IMR-90 (cell line): ENCODE results near the gene APH1A.

ENCODE experiments used
- BHLHE40 ChIP-seq: fragments of 150-350 bp; IDR thresholded peaks from 2 replicates; pipeline ENCODE4 v1.6.1; 2016; ENCODE audit warnings: mild to moderate bottlenecking, low read depth, low read length
- CEBPB ChIP-seq: IDR thresholded peaks from 2 replicates; pipeline ENCODE4 v1.6.1; 2012; ENCODE audit warnings: low read depth, low read length, improper control_type of control experiment
- CHD1 ChIP-seq: IDR thresholded peaks from 2 replicates; pipeline ENCODE4 v1.6.1; 2012; ENCODE audit warnings: low read depth, low read length, improper control_type of control experiment
- CTCF ChIP-seq: conservative IDR thresholded peaks from 2 replicates; pipeline ENCODE4 v1.5.1; 2012; ENCODE audit warnings: mild to moderate bottlenecking, low read depth, low read length, improper control_type of control experiment
- ELK1 ChIP-seq: fragments of 150-350 bp; IDR thresholded peaks from 2 replicates; pipeline ENCODE4 v1.6.1; 2016; ENCODE audit warnings: low read depth, mild to moderate bottlenecking, low read length, moderate library complexity, borderline replicate concordance
- MAZ ChIP-seq: IDR thresholded peaks from 2 replicates; pipeline ENCODE4 v1.6.1; 2012; ENCODE audit warnings: low read depth, mild to moderate bottlenecking, low read length, improper control_type of control experiment, moderate library complexity, borderline replicate concordance
- MXI1 ChIP-seq: IDR thresholded peaks from 2 replicates; pipeline ENCODE4 v1.6.1; 2012; ENCODE audit warnings: low read depth, mild to moderate bottlenecking, low read length, moderate library complexity, borderline replicate concordance
- NFE2L2 ChIP-seq: fragments of 150-350 bp; IDR thresholded peaks from 2 replicates; pipeline ENCODE4 v1.6.1; 2016; ENCODE audit warnings: low read depth, mild to moderate bottlenecking, low read length
- POLR2A ChIP-seq: IDR thresholded peaks from 2 replicates; pipeline ENCODE4 v1.6.1; 2012; ENCODE audit warnings: mild to moderate bottlenecking, low read depth, low read length
- RAD21 ChIP-seq: IDR thresholded peaks from 2 replicates; pipeline ENCODE4 v1.6.1; 2012; ENCODE audit warnings: low read length, improper control_type of control experiment
- RCOR1 ChIP-seq: IDR thresholded peaks from 2 replicates; pipeline ENCODE4 v1.6.1; 2012; ENCODE audit warnings: mild to moderate bottlenecking, low read length, improper control_type of control experiment; ENCODE audit not compliant: insufficient replicate concordance
- RFX5 ChIP-seq: IDR thresholded peaks from 2 replicates; pipeline ENCODE4 v1.8.0; 2012; ENCODE audit warnings: low read depth, mild to moderate bottlenecking, low read length, moderate library complexity
- SMC3 ChIP-seq: fragments of 150-350 bp; IDR thresholded peaks from 2 replicates; pipeline ENCODE4 v1.6.1; 2016; ENCODE audit warnings: low read depth, mild to moderate bottlenecking, antibody characterized with exemption, low read length, moderate library complexity
- USF2 ChIP-seq: fragments of 150-350 bp; IDR thresholded peaks from 2 replicates; pipeline ENCODE4 v1.6.1; 2017; ENCODE audit warnings: mild to moderate bottlenecking, antibody characterized with exemption, low read length, low read depth

GRCh38 chr1:150243003-150243402, 25.8 kb downstream of the APH1A start:
- TF ChIP-seq CTCF, result no peak
- no peak for TF ChIP-seq POLR2A
- TF ChIP-seq USF2, result no peak
- no peak for TF ChIP-seq RFX5
- no peak for TF ChIP-seq SMC3
- no peak for TF ChIP-seq CEBPB
- TF ChIP-seq RCOR1, result no peak
- no peak for TF ChIP-seq MAZ
- no peak for TF ChIP-seq MXI1
- TF ChIP-seq ELK1, result no peak
- no peak for TF ChIP-seq BHLHE40
- TF ChIP-seq RAD21, result no peak
- TF ChIP-seq NFE2L2, result no peak
- TF ChIP-seq CHD1, result no peak
